ENCODE data around the gene UCHL1. TPM values are rescaled to one million over a fixed set of nuclear protein-coding genes. Genes with fewer than 3 reads are reported as not detected.

Gene UCHL1
- total RNA-seq, 1 donor from 2014 or later, result 1,994 TPM

GRCh38 chr4:41260116-41260733, 3.5 kb downstream of the UCHL1 start:
- no peak overlapping the region for H3K4me3 ChIP-seq (ENCODE audit: low read depth, low read length)
- DNase-seq (ENCODE audit: low read depth), result no peak
- H3K27me3 ChIP-seq (ENCODE audit: control insufficient read depth, insufficient read depth, low read length), result no peaks in the 10 kb centered on the region
- no peak for TF ChIP-seq CTCF (IDR thresholded peaks at IDR 0.05; ENCODE audit: insufficient read depth, low read length, poor library complexity, severe bottlenecking)
- peaks cover 3% of the 10 kb centered on the region for H3K36me3 ChIP-seq (ENCODE audit: control insufficient read depth, insufficient read depth, low read length)

- TF ChIP-seq CTCF (IDR thresholded peaks at IDR 0.05; ENCODE audit: insufficient read depth, low read length, poor library complexity, severe bottlenecking), result no peak
- DNase-seq (ENCODE audit: low read depth), result no peak
- Histone ChIP-seq H3K4me3 (ENCODE audit: low read depth, low read length) (no peak overlapping the region), H3K36me3 (ENCODE audit: control insufficient read depth, insufficient read depth, low read length) (peaks cover 5% of the 10 kb centered on the region), H3K27me3 (ENCODE audit: control insufficient read depth, insufficient read depth, low read length) (no peaks in the 10 kb centered on the region)
Measured at GRCh38 chr4:41262198-41262597, 5.5 kb downstream of the UCHL1 start.

- peaks cover 5% of the 10 kb centered on the region for H3K36me3 ChIP-seq (ENCODE audit: control insufficient read depth, insufficient read depth, low read length)
- DNase-seq (ENCODE audit: low read depth), result no peak
- no peak for TF ChIP-seq CTCF (IDR thresholded peaks at IDR 0.05; ENCODE audit: insufficient read depth, low read length, poor library complexity, severe bottlenecking)
- H3K27me3 ChIP-seq (ENCODE audit: control insufficient read depth, insufficient read depth, low read length), result no peaks in the 10 kb centered on the region
- H3K4me3 ChIP-seq (ENCODE audit: low read depth, low read length), result no peak overlapping the region
Measured at GRCh38 chr4:41264212-41264611, 7.5 kb downstream of the UCHL1 start.

GRCh38 chr4:41267997-41268396, 11.3 kb downstream of the UCHL1 start:
- H3K27me3 ChIP-seq (ENCODE audit: control insufficient read depth, insufficient read depth, low read length), result no peaks in the 10 kb centered on the region
- H3K36me3 ChIP-seq (ENCODE audit: control insufficient read depth, insufficient read depth, low read length), result peaks cover 1% of the 10 kb centered on the region
- DNase-seq (ENCODE audit: low read depth), result no peak
- H3K4me3 ChIP-seq (ENCODE audit: low read depth, low read length), result no peak overlapping the region
- no peak for TF ChIP-seq CTCF (IDR thresholded peaks at IDR 0.05; ENCODE audit: insufficient read depth, low read length, poor library complexity, severe bottlenecking)

- TF ChIP-seq CTCF (IDR thresholded peaks at IDR 0.05; ENCODE audit: insufficient read depth, low read length, poor library complexity, severe bottlenecking), result no peak
- Histone ChIP-seq H3K36me3 (ENCODE audit: control insufficient read depth, insufficient read depth, low read length) (peaks cover 1% of the 10 kb centered on the region), H3K27me3 (ENCODE audit: control insufficient read depth, insufficient read depth, low read length) (no peaks in the 10 kb centered on the region), H3K4me3 (ENCODE audit: low read depth, low read length) (no peak overlapping the region)
- no peak for DNase-seq (ENCODE audit: low read depth)
Measured at GRCh38 chr4:41268721-41269517, 12.2 kb downstream of the UCHL1 start.

All from kidney epithelial cell (primary cell).